Raji (cell line): Measurements from ENCODE around the gene SLC25A22.

Experiments used
- POLR2A ChIP-seq: IDR thresholded peaks from 2 replicates; pipeline ENCODE4 v1.6.1; 2011; ENCODE audit warnings: low read depth, low read length, control low read depth; ENCODE audit not compliant: insufficient read depth

Gene SLC25A22

GRCh38 chr11:778976-779954 lies 18.8 kb downstream of the SLC25A22 start:
- peak; percentile 39; the same call in 1 of the 2 replicates for TF ChIP-seq POLR2A

GRCh38 chr11:777288-778255 lies 20.5 kb downstream of the SLC25A22 start, which contains the start of gene GATD1:
Gene GATD1, minus strand, starts transcription at chr11:777487. Its CDS starts 25 bp downstream, at chr11:777462.
- TF ChIP-seq POLR2A = peak; percentile 96

GRCh38 chr11:776561-777287 lies 21.4 kb downstream of the SLC25A22 start:
- TF ChIP-seq POLR2A = no peak

GRCh38 chr11:776263-776560 lies 21.9 kb downstream of the SLC25A22 start:
- TF ChIP-seq POLR2A = no peak

- TF ChIP-seq POLR2A = no peak
Observed at GRCh38 chr11:774873-775592, 23.0 kb downstream of the SLC25A22 start.

- TF ChIP-seq POLR2A = no peak
Observed at GRCh38 chr11:773830-774229, 24.3 kb downstream of the SLC25A22 start.

- no peak for TF ChIP-seq POLR2A
Observed at GRCh38 chr11:773425-773824, 24.7 kb downstream of the SLC25A22 start.

GRCh38 chr11:772429-773390 lies 25.4 kb downstream of the SLC25A22 start:
- TF ChIP-seq POLR2A = no peak

GRCh38 chr11:771617-772204 lies 26.4 kb downstream of the SLC25A22 start:
- TF ChIP-seq POLR2A = no peak

- no peak for TF ChIP-seq POLR2A
Observed at GRCh38 chr11:770642-771616, 27.2 kb downstream of the SLC25A22 start.

GRCh38 chr11:769887-770641 lies 28.0 kb downstream of the SLC25A22 start:
- TF ChIP-seq POLR2A = no peak

GRCh38 chr11:767238-767637 lies 30.8 kb downstream of the SLC25A22 start:
- TF ChIP-seq POLR2A = 0 out of 2 replicates have a peak, but pooled peaks have one; percentile 16
